GM21529 (cell line): Measurements from ENCODE around the gene CDH4.

Experiments
- ATAC-seq: cut with Tn5 transposase; IDR thresholded peaks from one replicate; pipeline ENCODE4 v1.9.1; 2021; ENCODE audit not compliant: unreplicated experiment

CDH4 gene

DNA sequence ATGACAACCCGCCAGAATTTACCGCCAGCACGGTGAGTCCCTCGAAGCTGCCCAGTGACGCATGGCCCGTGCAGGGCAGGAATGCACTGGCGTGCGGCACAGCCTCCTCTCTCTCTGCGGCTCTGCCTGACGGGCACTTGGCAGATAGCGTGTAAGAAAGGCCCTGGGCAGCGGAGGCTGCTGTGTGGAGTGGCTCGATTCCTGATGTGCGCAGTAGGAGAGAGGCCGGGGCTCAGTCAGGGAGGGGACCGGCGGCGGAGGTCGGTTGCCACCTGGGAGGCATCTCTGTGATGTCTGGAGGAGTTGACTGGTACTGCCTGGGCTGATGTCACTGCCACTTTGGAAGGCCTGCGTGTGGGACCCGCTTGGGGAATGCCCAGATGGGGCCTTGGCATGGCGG lies 643.0 kb downstream of the CDH4 start:
- no peak for ATAC-seq

GRCh38 chr20:61895686-61896057 lies 643.6 kb downstream of the CDH4 start:
- no peak for ATAC-seq

DNA sequence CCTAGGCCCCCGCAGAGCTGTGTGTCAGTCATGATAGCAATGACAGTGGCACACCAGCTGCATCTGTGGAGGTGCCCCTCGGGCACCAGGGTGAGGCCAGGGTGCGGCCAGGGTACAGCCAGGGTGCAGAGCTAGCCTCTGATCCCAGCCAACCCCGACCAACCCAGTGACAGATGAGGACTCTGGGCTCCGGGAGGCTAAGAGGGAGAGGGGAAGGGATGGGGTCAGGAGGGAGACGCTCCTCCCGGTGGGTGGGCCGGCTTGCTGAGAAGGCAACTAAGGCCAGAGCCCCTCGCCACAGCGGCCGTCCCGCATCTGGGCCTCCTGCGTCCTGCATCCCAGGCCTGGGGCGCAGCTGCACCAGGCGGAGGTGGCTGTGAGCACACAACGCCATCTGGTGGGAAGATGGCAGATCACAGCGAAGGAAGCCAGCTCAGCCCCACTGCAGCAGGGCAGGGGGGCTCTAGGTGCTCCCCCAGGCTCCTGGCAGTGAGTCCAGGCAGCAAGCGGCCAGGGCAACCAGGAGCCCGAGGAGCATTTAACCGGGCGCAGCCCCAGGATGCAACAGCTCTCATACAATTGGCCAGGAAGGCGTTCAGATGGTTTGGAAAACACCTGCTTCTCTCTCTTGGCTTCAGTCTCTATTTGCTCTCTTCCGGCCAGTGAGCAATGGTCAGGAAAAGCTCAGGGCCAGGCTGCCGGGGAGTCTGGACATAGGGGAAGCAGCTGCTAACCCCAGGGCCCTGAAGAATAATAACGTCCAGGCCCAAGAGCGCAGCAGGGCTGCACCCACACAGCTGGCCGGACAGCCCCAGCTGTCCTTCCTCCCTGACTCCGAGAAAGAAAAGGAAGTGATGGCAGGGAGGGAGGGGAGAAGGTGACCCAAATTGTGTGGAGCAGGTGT lies 644.2 kb downstream of the CDH4 start:
- ATAC-seq = no peak

DNA sequence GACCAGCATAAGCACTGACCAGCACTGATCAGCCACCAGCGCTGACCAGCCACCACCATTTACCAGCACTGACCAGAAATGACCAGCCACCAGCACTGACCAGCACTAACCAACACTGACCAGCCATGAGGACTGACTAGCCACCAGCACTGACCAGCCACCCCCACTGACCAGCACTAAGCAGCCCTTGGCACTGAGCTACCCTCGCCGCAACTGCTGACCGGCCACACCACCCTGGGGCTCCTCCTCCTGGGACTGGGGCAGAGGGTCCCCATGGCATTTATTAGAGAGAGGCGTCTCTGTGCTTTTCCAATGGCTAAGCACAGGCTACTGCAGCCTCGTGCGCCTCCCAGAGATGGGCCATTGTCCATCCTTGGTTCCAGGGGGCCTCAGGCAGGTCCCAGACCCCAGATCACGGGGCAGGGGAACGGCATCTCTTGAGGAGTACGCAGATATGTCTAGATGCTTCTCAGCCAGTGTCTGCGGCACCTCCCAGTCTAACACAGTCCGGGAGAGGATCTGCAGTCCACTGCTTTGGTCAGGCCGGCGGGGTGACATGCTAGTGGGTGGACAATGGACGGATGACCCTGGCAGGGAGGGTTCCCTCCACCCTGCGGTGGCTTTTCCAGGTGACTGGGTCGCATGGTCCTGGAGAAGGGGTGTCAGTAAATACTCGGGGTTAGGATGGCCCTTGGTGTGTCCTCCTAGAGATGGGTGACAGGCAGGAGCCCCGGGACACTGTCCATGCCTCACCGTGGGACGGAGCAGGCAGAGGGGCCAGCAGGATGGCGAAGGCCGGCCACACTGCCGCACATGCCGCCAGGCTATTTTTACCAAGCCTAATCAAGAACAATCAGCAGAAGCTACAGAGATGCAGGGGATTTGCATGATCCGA lies 645.6 kb downstream of the CDH4 start:
- ATAC-seq = no peak

GRCh38 chr20:61898405-61898804 lies 646.3 kb downstream of the CDH4 start:
- ATAC-seq = no peak

GRCh38 chr20:61900011-61900944 lies 648.2 kb downstream of the CDH4 start:
- no peak for ATAC-seq

DNA sequence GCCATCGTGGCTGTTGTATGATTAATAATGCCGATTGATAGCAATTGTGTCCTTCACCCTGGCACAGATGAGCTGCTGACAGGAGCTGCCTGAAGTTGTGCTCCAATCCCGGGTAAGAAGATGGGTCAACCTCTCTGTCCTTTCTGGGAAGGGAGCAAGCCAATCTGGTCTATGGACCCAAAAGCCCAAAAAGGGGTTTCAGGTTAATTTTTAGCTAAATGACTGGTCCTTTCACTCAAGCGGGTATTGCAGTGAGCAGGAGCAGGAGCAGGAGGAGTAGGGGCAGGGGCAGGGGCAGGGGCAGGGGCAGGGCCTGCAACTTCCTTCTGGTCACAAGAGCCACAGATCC lies 648.9 kb downstream of the CDH4 start:
- ATAC-seq = no peak

- ATAC-seq = no peak
Observed at GRCh38 chr20:61901392-61902220, 649.5 kb downstream of the CDH4 start.

DNA sequence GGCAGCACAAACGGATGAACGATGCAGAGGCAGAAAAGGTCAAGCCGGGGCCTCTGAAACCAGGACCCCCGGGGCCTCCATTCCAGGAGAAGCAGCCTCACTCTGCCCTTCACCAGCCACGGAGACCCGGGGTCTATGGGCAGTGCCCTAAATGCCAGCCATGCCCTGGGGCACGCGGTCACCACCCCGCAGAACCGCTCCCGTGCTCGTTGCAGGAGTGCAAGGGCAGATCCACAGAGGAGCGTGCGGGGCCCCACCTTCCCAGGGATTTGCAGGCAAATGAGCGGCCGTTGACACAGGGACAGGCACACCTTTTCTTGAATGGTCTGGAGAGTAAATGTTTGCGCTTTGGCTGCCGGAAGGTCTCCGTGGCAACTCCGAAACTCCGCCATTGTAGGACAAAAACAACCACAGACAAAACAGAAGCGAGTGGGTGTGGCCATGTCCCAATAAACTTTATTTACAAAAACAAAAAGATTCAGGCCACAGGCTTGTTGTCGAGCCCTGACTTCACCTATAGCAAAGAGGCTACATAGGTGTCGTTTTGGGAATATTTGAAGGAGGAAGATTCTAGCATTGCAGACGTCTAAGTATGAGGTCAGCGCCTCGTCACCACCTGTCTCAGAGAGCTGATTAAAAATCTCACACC lies 650.3 kb downstream of the CDH4 start:
- ATAC-seq = no peak

DNA sequence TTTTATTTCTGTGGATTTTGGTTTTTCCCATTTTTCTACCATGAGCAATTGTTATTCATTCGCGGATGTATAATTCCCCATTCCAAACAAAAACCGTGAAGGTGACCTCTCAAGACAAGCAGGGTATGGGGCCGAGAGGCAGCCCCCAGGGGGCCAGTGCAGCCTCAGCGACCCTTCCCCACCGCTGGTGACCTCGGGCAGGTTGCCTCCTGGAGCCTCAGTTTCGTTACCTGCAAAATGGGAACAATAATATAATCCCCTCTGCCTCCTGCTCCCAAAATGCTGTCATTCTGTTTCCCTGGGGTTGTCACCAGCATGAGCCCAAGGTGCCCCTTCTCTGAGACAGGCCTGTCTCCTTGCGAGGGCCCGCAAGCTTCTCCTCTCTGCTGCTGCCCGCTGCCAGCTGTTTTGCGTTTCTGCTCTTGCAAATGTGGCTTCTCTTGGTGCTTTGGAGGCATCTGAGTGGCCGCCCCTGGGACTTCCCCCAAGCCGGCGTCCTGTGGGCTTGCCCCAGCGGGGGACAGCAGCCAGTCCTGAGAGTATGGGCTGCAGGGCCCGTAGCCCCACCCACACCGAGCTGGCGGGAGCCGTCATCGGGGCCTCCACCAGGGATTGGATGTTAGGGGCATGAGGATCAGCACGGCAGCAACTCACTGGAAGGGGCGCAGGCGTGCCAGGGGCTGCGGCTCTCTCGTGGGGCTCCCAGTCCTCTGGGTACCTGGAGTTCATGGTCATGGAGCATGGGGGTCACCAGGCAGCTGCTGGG lies 651.7 kb downstream of the CDH4 start:
- ATAC-seq = no peak

DNA sequence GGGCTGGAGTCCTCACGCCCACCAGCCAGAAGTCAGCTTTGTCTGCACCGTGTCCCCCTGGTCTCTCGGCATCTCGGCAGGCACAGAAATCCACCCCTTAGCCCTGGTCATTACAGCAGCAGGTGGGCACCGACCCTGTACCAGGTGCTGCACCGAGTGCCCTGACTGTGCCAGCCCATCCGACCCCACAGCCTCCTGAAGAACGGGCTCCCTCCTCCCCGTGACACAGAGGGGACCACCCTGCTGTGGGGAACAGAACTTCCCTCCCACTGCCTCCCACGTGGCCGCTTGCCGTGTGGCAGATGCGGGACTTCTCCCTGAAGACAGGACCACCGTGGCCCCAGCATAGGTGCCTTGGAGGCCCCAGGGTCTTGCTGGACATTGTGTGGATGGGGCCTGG lies 652.4 kb downstream of the CDH4 start:
- ATAC-seq = no peak

DNA sequence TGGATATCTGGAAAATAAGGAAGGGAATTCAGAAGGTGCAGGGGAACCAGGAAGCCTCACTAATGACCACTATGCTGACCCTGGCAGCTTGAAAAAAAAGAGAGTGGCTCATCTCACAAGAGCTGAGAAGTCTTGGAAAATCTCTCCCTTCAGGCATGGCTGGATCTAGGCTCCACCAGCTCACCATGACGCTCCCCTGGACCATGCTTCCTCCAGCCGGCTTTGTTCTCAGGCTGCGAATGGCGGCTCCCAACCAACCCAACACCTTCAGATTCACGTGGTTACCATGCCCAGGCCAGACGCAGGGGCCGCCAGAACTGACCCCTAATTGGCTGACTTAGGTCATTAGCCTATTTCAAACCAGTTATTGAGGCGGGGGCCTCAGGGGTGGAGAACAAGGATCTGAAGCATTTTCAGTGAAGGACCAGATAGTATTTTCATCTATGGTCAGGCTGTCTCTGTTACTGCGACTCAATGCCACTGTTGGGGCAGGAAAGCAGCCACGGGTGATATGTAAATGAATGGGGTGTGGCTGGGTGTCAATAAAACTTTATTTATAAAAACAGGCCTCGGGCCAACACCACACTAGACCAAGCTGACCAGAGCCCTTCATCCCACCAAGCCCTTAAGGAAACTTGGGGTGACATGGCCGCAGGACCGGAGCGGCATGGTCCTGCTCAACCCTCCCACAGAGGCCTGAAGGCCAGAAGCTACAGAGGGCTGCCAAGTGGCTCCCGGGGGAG lies 653.9 kb downstream of the CDH4 start:
- no peak for ATAC-seq

DNA sequence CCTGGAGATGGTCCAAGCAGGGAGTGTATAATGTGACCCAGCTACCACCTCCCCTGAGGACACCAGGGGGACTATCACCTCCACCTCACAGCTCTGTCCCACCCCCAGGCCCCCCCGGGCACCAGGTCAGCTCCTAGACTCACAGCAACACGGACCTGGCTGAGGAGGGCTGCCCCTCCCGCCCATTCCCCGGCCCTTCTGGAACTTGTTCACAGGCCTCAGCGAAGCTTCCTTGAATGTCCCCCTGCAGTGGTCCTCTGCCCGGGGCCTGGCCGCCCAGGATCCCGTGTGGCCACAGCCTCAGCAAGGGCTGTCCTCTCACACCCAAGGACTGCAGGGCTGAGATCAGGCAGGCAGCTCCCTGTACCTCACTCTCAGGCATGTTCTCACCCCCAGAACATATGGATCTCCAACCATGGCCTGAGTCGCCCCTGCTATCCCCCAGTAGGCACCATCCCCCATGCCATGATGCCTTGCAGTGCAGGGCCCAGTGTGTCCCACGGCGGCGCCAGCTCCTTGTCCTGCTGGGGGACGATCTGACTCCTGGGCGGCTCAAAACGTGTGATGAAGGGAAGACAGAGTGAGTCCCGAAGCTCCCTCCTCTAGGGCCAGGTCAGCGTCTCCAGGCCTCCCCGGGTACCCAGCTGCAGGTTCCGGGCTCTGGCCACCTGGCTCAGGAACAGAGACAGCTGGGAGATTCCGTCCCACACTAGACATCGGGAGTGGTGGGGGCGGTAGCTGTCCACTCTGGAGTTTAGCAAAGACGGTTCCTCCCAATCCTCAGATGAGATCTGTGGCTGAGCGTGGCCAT lies 655.2 kb downstream of the CDH4 start:
- no peak for ATAC-seq

GRCh38 chr20:61908057-61909026 lies 656.3 kb downstream of the CDH4 start:
- no peak for ATAC-seq

- no peak for ATAC-seq
Observed at GRCh38 chr20:61909028-61909427, 657.0 kb downstream of the CDH4 start.

- ATAC-seq = no peak
Observed at GRCh38 chr20:61909821-61910220, 657.8 kb downstream of the CDH4 start.
